GM23338 (cell line): Measurements from ENCODE around the gene LPAR4. TPM values are rescaled to one million over a fixed set of nuclear protein-coding genes. Genes with fewer than 3 reads are reported as not detected.

ENCODE experiments used
- ATAC-seq: fragments of 200-7000 bp; cut with Tn5 transposase; 3 replicates; pipeline ENCODE4 v1.9.1; 2020
- DNase-seq: peaks from one replicate; pipeline ENCODE4 v3.0.0-alpha.2; 2015; ENCODE audit warnings: low spot score
- H2AFZ ChIP-seq: fragments of 200-600 bp; sonication (generic); 2 replicates; pipeline ENCODE4 v1.8.0; 2016; ENCODE audit warnings: antibody characterized with exemption, mild to moderate bottlenecking, moderate library complexity
- H3F3A ChIP-seq: fragments of 200-600 bp; sonication (generic); replicated peaks from 2 replicates; pipeline ENCODE4 v1.8.0; 2017; ENCODE audit warnings: antibody characterized with exemption, mixed run types, low read depth
- H3K27ac ChIP-seq: fragments of 200-600 bp; sonication (generic); 2 replicates; pipeline ENCODE4 v1.6.1; 2016; ENCODE audit warnings: low read depth
- H3K27me3 ChIP-seq: fragments of 200-600 bp; sonication (generic); 2 replicates; pipeline ENCODE4 v1.8.0; 2016; ENCODE audit warnings: mild to moderate bottlenecking, mixed run types, moderate library complexity; ENCODE audit not compliant: insufficient read depth
- H3K36me3 ChIP-seq: fragments of 200-600 bp; sonication (generic); 2 replicates; pipeline ENCODE4 v1.8.0; 2016; ENCODE audit warnings: mild to moderate bottlenecking; ENCODE audit not compliant: insufficient read depth
- H3K4me1 ChIP-seq: fragments of 200-600 bp; sonication (generic); 2 replicates; pipeline ENCODE4 v1.8.0; 2016; ENCODE audit warnings: mild to moderate bottlenecking, moderate library complexity; ENCODE audit not compliant: insufficient read depth
- H3K4me2 ChIP-seq: fragments of 200-600 bp; sonication (generic); 2 replicates; pipeline ENCODE4 v1.7.1; 2017; ENCODE audit warnings: mixed run types
- H3K4me3 ChIP-seq: fragments of 200-600 bp; sonication (generic); 2 replicates; pipeline ENCODE4 v1.6.1; 2016; ENCODE audit warnings: mixed run types
- H3K79me2 ChIP-seq: fragments of 200-600 bp; sonication (generic); replicated peaks from 2 replicates; pipeline ENCODE4 v1.8.0; 2017; ENCODE audit warnings: mild to moderate bottlenecking; ENCODE audit not compliant: insufficient read depth
- H3K9me2 ChIP-seq: fragments of 200-600 bp; sonication (generic); 2 replicates; pipeline ENCODE4 v1.8.0; 2017; ENCODE audit not compliant: insufficient read depth
- H4K20me1 ChIP-seq: fragments of 200-600 bp; sonication (generic); replicated peaks from 2 replicates; pipeline ENCODE4 v1.8.0; 2017; ENCODE audit warnings: mild to moderate bottlenecking; ENCODE audit not compliant: insufficient read depth
- H3K27ac Mint-ChIP-seq: 2 replicates; pipeline ENCODE4 v1.8.0; 2020; ENCODE audit warnings: inconsistent platforms, mild to moderate bottlenecking, moderate library complexity, mixed read lengths
- H3K27me3 Mint-ChIP-seq: 3 replicates; pipeline ENCODE4 v1.8.0; 2022; ENCODE audit warnings: low read depth, mild to moderate bottlenecking, moderate library complexity, mixed read lengths, inconsistent platforms; ENCODE audit not compliant: insufficient read depth, poor library complexity
- H3K36me3 Mint-ChIP-seq: 3 replicates; pipeline ENCODE4 v1.8.0; 2021; ENCODE audit warnings: low read depth, mild to moderate bottlenecking, inconsistent platforms, moderate library complexity, mixed read lengths
- H3K4me1 Mint-ChIP-seq: 3 replicates; pipeline ENCODE4 v1.8.0; 2020; ENCODE audit warnings: mild to moderate bottlenecking, inconsistent platforms, mixed read lengths
- H3K4me3 Mint-ChIP-seq: 3 replicates; pipeline ENCODE4 v1.8.0; 2021; ENCODE audit warnings: moderate library complexity, mild to moderate bottlenecking, inconsistent platforms, mixed read lengths
- H3K9me3 Mint-ChIP-seq: 3 replicates; pipeline ENCODE4 v1.8.0; 2020; ENCODE audit warnings: moderate library complexity, mild to moderate bottlenecking, inconsistent platforms, mixed read lengths
- CREB1 ChIP-seq: fragments of 250-450 bp; sonication (Bioruptor Pico); IDR thresholded peaks from 2 replicates; pipeline ENCODE4 v1.5.0; 2020; ENCODE audit warnings: low read depth, mild to moderate bottlenecking, moderate library complexity
- ETS1 ChIP-seq: IDR thresholded peaks from 2 replicates; pipeline ENCODE4 v1.6.1; 2016; ENCODE audit warnings: antibody characterized with exemption
- EZH2phosphoT487 ChIP-seq: fragments of 200-600 bp; sonication (generic); IDR thresholded peaks from one replicate; pipeline ENCODE4 v1.8.1; 2018; ENCODE audit warnings: antibody characterized with exemption; ENCODE audit not compliant: unreplicated experiment
- JUNB ChIP-seq: IDR thresholded peaks from one replicate; pipeline ENCODE4 v1.6.1; 2016; ENCODE audit warnings: antibody characterized with exemption; ENCODE audit not compliant: unreplicated experiment
- NANOG ChIP-seq: IDR thresholded peaks from 2 replicates; pipeline ENCODE4 v1.6.1; 2016; ENCODE audit warnings: antibody characterized with exemption, borderline replicate concordance
- POLR2AphosphoS5 ChIP-seq: IDR thresholded peaks from 2 replicates; pipeline ENCODE4 v1.6.1; 2016; ENCODE audit warnings: antibody characterized with exemption, low read depth
- REST ChIP-seq: IDR thresholded peaks from one replicate; pipeline ENCODE4 v1.6.1; 2018; ENCODE audit warnings: antibody characterized with exemption; ENCODE audit not compliant: unreplicated experiment
- STAT1 ChIP-seq: IDR thresholded peaks from one replicate; pipeline ENCODE4 v1.6.1; 2016; ENCODE audit warnings: antibody characterized with exemption; ENCODE audit not compliant: unreplicated experiment
- ZNF114 ChIP-seq: fragments of 250-450 bp; sonication (Bioruptor Pico); IDR thresholded peaks from 2 replicates; pipeline ENCODE4 v1.5.0; 2020; ENCODE audit warnings: mild to moderate bottlenecking, moderate library complexity
- ZNF462 ChIP-seq: fragments of 250-450 bp; sonication (Bioruptor Pico); IDR thresholded peaks from 2 replicates; pipeline ENCODE4 v1.5.0; 2020; ENCODE audit warnings: mild to moderate bottlenecking, moderate library complexity
- polyA plus RNA-seq: library from polyadenylated mRNA; unstranded; fragments of >200 nt; fragmentation: Nextera tagmentation; extraction: Ambion mirVana; gene quantifications from 2 replicates; pipeline ENCODE4 v1.2.1, GENCODE V29; 2016
- total RNA-seq: library from RNA; depleted of rRNA; stranded (reverse); fragments of >200 nt; shearing (Covaris generic); gene quantifications from 2 replicates; pipeline ENCODE4 v1.2.3, GENCODE V29; 2014

The LPAR4 gene
- total and polyA plus RNA-seq, 2 experiments from 2014 or later: 14.1 to 14.9 TPM

- no peak for TF ChIP-seq REST
- TF ChIP-seq NANOG: no peak
- no peak for TF ChIP-seq EZH2phosphoT487
- TF ChIP-seq CREB1: no peak
- TF ChIP-seq POLR2AphosphoS5: no peak
- TF ChIP-seq ZNF114 (CRISPR knock-in tag): no peak
Measured at GRCh38 chrX:78769101-78769755, 21.7 kb downstream of the LPAR4 start (continued).

GRCh38 chrX:78769946-78770345 lies 22.4 kb downstream of the LPAR4 start:
- Histone ChIP-seq H3K36me3 (no peaks in the 10 kb centered on the region), H3F3A (no peaks in the 10 kb centered on the region), H3K27ac (no peak overlapping the region), H3K4me1 (no peaks in the 10 kb centered on the region), H3K27me3 (no peaks in the 10 kb centered on the region), H3K9me2 (no peaks in the 10 kb centered on the region), H3K4me2 (no peak overlapping the region), H2AFZ (no peak overlapping the region), H3K4me3 (no peak overlapping the region), H4K20me1 (no peaks in the 10 kb centered on the region), H3K79me2 (no peaks in the 10 kb centered on the region)
- peak; percentile 51 for ATAC-seq
- peaks cover 4% of the 10 kb centered on the region; the same call in 1 of the 3 replicates for H3K9me3 Mint-ChIP-seq
- H3K4me3 Mint-ChIP-seq: no peak overlapping the region
- DNase-seq: no peak
- H3K27ac Mint-ChIP-seq: no peak overlapping the region
- H3K4me1 Mint-ChIP-seq: no peaks in the 10 kb centered on the region; the same call in 2 of the 3 replicates
- H3K36me3 Mint-ChIP-seq: no peaks in the 10 kb centered on the region
- H3K27me3 Mint-ChIP-seq: no peaks in the 10 kb centered on the region
- TF ChIP-seq STAT1 (no peak), EZH2phosphoT487 (no peak), ZNF114 (CRISPR knock-in tag) (no peak), ETS1 (no peak), CREB1 (no peak), NANOG (no peak), JUNB (no peak), REST (no peak), ZNF462 (CRISPR knock-in tag) (no peak)
